BJ (cell line): ENCODE data around the gene ATP6V1C2. TPM values are rescaled to one million over a fixed set of nuclear protein-coding genes. Genes with fewer than 3 reads are reported as not detected.

ENCODE experiments used
- CTCF ChIA-PET: fragments of 350-600 bp; formaldehyde crosslinking; extraction: SDS; loops from one replicate; lab custom pipeline; 2021; ENCODE audit warnings: antibody characterized with exemption, inconsistent platforms; lab: Yijun Ruan, JAX
- POLR2A ChIA-PET: fragments of 300-600 bp; sonication (Branson Sonifier 250); formaldehyde crosslinking; extraction: SDS; loops from one replicate; lab custom pipeline; 2021; ENCODE audit warnings: antibody characterized with exemption; lab: Charles Lee
- DNase-seq: peaks from one replicate; pipeline ENCODE4 v3.0.0-alpha.2; 2011; ENCODE audit warnings: low read depth
- H3K27me3 ChIP-seq: 2 replicates; pipeline ENCODE4 v1.6.0; 2011; ENCODE audit warnings: low read length; ENCODE audit not compliant: control insufficient read depth, insufficient read depth
- H3K36me3 ChIP-seq: 2 replicates; pipeline ENCODE4 v1.5.1; 2011; ENCODE audit warnings: low read length; ENCODE audit not compliant: control insufficient read depth, insufficient read depth
- H3K4me3 ChIP-seq: 2 replicates; pipeline ENCODE4 v1.5.1; 2011; ENCODE audit warnings: low read depth, mild to moderate bottlenecking, control low read depth, low read length
- polyA plus RNA-seq: library from polyadenylated mRNA; depleted of rRNA; stranded (reverse); fragments of >200 nt; gene quantifications from 2 replicates; pipeline ENCODE4 v1.2.3, GENCODE V29; 2011
- TF ChIP-seq, protein P1 (sequence below): IDR thresholded peaks from 2 replicates; pipeline ENCODE4 v1.5.1; 2011; ENCODE audit warnings: low read depth, mild to moderate bottlenecking, control low read depth, inconsistent platforms, low read length, moderate library complexity; ENCODE audit not compliant: insufficient read depth

The ATP6V1C2 gene
- polyA plus RNA-seq, 1 experiment = 0.04 TPM

DNA sequence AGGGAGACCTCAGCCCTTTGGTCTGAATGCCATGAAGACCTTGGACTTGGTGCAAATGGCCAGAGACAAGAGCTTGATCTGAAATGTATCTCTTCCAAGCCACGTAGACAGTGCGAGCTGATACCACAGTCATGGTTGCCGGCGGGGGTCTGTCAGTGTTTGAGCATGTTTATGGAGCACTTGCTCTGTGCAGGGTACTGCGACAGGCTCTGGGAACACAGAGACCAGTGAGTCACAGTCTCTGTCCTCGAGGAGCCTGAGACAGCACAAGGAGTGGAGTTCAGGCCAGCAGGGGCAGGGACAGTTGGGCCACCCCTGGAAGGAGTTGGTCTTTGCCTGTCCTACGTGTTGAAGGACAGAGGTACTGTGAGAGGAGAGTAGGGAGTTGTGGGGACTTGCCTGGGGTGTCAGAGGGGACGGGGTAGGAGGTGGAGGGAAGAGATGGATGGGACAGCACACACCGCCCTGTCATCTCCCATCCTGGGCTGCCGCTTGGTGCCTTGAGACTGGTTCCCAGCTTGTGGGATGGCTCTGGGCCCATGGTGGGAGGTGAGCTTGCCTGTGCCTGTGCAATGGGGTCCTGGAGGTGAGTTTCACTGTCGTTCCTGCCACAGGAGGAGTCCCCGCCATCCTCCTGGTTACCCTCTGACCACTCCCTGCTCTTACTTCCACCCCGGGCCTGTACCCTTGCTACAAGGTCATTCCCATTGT lies 39.5 kb downstream of the ATP6V1C2 start:
- H3K27me3 ChIP-seq = peaks cover 2% of the 10 kb centered on the region; the same call in 1 of the 2 replicates
- no peaks in the 10 kb centered on the region for H3K36me3 ChIP-seq
- ChIA-PET POLR2A (no interaction called here), CTCF (no interaction called here)
- DNase-seq = no peak
- H3K4me3 ChIP-seq = no peak overlapping the region
- TF ChIP-seq, protein P1, sequence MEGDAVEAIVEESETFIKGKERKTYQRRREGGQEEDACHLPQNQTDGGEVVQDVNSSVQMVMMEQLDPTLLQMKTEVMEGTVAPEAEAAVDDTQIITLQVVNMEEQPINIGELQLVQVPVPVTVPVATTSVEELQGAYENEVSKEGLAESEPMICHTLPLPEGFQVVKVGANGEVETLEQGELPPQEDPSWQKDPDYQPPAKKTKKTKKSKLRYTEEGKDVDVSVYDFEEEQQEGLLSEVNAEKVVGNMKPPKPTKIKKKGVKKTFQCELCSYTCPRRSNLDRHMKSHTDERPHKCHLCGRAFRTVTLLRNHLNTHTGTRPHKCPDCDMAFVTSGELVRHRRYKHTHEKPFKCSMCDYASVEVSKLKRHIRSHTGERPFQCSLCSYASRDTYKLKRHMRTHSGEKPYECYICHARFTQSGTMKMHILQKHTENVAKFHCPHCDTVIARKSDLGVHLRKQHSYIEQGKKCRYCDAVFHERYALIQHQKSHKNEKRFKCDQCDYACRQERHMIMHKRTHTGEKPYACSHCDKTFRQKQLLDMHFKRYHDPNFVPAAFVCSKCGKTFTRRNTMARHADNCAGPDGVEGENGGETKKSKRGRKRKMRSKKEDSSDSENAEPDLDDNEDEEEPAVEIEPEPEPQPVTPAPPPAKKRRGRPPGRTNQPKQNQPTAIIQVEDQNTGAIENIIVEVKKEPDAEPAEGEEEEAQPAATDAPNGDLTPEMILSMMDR = no peak

DNA sequence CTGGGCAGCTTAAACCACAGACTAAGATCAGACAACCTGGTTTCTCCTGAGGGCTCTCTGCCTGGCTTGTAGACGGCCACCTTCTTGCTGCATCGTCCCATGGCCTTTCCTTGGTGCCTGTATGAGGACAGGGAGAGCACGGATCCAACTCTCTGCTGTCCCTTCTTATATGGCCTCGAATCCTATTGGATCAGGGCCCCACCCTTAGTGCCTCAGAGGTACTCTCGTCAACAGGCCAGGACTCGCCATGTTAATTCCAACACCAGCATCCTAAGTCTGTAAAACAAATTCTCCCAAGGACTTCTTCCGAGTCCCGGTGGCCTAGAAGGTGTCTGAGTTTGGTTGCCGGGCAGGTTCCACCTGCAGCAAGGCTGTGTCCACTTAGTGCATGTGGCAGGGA lies 40.2 kb downstream of the ATP6V1C2 start:
- TF ChIP-seq, protein P1 = no peak
- no peaks in the 10 kb centered on the region for H3K36me3 ChIP-seq
- H3K4me3 ChIP-seq = no peak overlapping the region
- no peak for DNase-seq
- POLR2A ChIA-PET = no interaction called here
- H3K27me3 ChIP-seq = peaks cover 2% of the 10 kb centered on the region; the same call in 1 of the 2 replicates
- CTCF ChIA-PET = interaction anchor here (0.6 kb wide), 1 partner anchor 8 kb away, joined by 3 read pairs; no protein-coding TSS in a partner anchor

DNA sequence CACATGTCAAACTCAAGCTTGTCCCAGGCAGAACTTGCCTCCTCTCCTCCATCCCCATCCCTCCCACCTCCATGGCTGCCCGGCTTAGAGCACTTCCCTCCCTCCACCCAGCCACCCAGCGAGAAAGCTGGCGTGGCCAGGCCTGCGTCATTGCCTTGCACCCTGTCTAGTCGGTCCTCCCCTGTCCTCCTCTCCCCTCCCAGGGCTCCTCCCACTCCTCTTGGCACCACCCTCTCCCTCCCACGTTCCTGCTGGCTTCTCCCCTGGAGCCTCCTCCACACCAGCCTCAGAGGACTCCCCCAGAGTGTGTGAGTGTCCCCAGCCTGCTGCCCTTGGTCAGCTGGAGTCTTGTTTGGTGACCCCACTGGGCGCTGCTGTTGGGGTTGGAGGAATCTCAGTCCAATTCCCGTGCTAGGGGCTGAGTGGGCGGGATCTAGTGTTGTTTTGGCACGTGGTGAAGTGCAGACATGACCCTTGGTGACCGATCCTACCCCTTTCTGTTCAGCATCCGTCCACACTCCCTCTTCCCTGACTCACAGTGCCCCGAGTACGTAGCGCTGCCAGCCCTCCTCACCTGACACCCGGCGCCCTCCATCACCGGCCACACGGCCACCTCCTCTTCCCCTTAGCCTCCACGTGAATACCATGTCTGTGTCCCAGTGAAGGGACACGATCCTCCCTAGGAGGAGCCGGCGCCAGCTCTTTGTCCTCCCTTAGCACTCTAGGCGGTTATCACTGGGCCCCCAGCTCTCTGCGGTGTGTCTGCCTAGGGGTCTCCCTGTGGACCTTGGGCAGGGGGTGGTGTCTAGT lies 41.4 kb downstream of the ATP6V1C2 start:
- TF ChIP-seq, protein P1 = no peak
- DNase-seq = no peak
- peaks cover 2% of the 10 kb centered on the region; the same call in 1 of the 2 replicates for H3K27me3 ChIP-seq
- POLR2A ChIA-PET = no interaction called here
- no peak overlapping the region for H3K4me3 ChIP-seq
- H3K36me3 ChIP-seq = no peaks in the 10 kb centered on the region
- CTCF ChIA-PET = no interaction called here

DNA sequence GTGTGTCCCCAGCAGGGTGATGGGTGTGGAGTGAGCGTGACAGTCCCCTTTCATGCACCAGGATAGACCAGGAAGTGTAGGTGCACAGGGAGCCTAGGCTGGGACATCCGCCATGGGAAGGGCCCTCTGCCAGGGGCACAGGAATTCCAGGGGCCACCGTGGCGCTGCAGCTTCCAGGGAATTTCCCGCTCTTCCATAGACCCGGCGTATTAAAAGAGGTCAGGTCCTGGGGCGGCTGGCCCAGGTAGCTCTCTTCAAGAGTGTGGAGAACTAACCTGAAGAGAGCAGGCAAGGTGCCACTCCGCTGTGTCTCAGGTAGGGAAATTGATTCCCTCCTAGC lies 42.0 kb downstream of the ATP6V1C2 start:
- Histone ChIP-seq H3K27me3 (peaks cover 2% of the 10 kb centered on the region; the same call in 1 of the 2 replicates), H3K36me3 (no peaks in the 10 kb centered on the region), H3K4me3 (no peak overlapping the region)
- TF ChIP-seq, protein P1 = no peak
- ChIA-PET POLR2A (no interaction called here), CTCF (no interaction called here)
- DNase-seq = no peak

DNA sequence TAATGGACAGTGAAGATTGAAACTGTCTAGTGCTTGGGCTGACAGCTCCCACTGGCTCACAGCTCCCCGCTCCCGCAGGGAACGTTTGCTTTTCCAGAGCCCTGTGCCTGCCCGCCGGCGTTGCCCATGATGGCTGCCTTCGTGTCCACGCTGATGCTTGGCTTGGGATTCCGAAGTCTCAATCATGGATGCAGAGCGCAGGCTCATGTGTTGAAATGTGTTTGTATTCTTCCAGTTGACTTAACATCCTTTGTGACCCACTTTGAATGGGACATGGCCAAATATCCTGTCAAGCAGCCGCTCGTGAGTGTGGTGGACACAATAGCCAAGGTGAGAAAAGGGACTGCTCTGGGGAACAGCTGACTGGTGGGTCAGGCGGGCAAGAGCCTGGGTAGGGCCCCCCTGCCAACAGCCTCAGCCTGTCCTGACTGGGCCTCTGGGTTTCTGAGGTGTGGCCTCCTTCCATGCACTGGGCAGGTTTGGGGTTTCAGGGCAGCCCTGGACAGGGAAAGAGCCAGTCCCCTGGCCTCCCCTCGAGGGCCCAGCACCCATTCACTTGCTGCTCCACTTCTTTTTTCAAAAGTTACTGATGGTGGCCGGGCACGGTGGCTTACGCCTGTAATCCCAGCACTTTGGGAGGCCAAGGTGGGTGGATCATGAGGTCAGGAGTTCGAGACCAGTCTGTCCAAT lies 42.8 kb downstream of the ATP6V1C2 start:
- POLR2A ChIA-PET = no interaction called here
- TF ChIP-seq, protein P1 = no peak
- Histone ChIP-seq H3K27me3 (peaks cover 2% of the 10 kb centered on the region; the same call in 1 of the 2 replicates), H3K36me3 (no peaks in the 10 kb centered on the region), H3K4me3 (no peak overlapping the region)
- CTCF ChIA-PET = interaction anchor here (1.1 kb wide), 1 partner anchor 11 kb away, joined by 4 read pairs; no protein-coding TSS in a partner anchor
- DNase-seq = no peak
